Measurements from ENCODE around the gene SAP30. TPM values are rescaled to one million over a fixed set of nuclear protein-coding genes. Genes with fewer than 3 reads are reported as not detected.

The SAP30 gene
- total and polyA plus RNA-seq, 2 of the 4 experiments (the other 2 are of a cell fraction), result 3.8 to 11.7 TPM

DNA sequence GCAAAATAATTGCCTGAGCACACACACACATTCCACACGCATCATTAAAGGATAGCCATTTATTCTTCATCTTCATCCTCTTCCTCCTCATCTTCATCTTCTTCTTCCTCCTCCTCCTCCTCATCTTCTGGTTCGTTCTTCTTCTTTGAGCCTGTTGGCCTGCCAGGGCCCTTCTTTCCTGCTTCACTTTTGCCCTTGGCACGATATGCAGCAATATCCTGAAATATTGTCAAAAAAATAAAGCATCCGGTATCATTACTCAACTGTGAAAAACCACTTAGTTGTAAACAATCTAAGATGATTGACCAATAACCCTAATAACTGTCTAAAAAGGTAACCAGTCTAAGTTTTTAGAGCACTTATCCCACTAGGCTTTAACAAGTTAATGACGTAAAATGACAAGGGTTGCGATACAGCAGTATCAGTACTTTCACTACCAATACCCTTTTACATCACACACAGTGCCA, 38.7 kb upstream of the SAP30 start:
- Histone ChIP-seq H3K4me2 (ENCODE audit: low read depth, low read length) (peak overlapping the region; percentile 99), H3K56ac (ENCODE audit: extremely low read depth, insufficient read depth, low read length) (no peak overlapping the region), H4K8ac (ENCODE audit: low read depth in 2 of 2, low read length in 2 of 2) (no peak overlapping the region), H2BK20ac (ENCODE audit: low read depth, low read length) (no peak overlapping the region), H2AK5ac (ENCODE audit: low read depth, low read length) (no peak overlapping the region), H2AFZ (replicated peaks; ENCODE audit: low read length, poor library complexity) (no peak overlapping the region), H4K91ac (ENCODE audit: insufficient read depth, low read depth, low read length) (no peak overlapping the region), H3K27me3 (ENCODE audit: control insufficient read depth, insufficient read depth, low read length) (no peaks in the 10 kb centered on the region), H2BK15ac (ENCODE audit: low read depth, low read length) (no peak overlapping the region), H3K27ac (ENCODE audit: insufficient read depth, low read length) (no peak overlapping the region), H3K4me3 (ENCODE audit: insufficient read depth, low read depth, low read length) (no peak overlapping the region; the same call in 1 of the 2 replicates), H2BK120ac (ENCODE audit: low read depth, low read length) (no peak overlapping the region), H3K23ac (ENCODE audit: low read depth, low read length) (peak overlapping the region; percentile 62; the same call in 1 of the 2 replicates), H4K5ac (ENCODE audit: low read depth, low read length) (no peak overlapping the region), H2BK5ac (ENCODE audit: low read depth, low read length, poor library complexity, severe bottlenecking) (peak overlapping the region; percentile 35), H3K79me1 (ENCODE audit: low read depth in 1 of 2, low read length in 2 of 2) (no peaks in the 10 kb centered on the region; a peak in 2 of 4 replicates), H3K4me1 (ENCODE audit: control insufficient read depth, insufficient read depth, low read length) (no peaks in the 10 kb centered on the region), H3K9me1 (ENCODE audit: insufficient read depth, low read length) (no peaks in the 10 kb centered on the region), H3K36me3 (ENCODE audit: control insufficient read depth, insufficient read depth, low read length) (peaks cover 6% of the 10 kb centered on the region), H2AK9ac (replicated peaks; ENCODE audit: low read depth, low read length, poor library complexity) (no peak overlapping the region), H3K18ac (ENCODE audit: low read depth, low read length) (no peak overlapping the region), H3K4ac (ENCODE audit: low read depth, low read length) (no peak overlapping the region), H4K20me1 (ENCODE audit: insufficient read depth, low read length) (no peaks in the 10 kb centered on the region), H3K14ac (replicated peaks; ENCODE audit: low read depth, low read length) (0 out of 2 replicates have a peak overlapping the region, but pooled peaks have one; percentile 3), H3K9ac (ENCODE audit: low read depth, low read length) (peak overlapping the region; percentile 36; the same call in 1 of the 2 replicates), H3K9me3 (ENCODE audit: control insufficient read depth, insufficient read depth, low read length) (no peaks in the 10 kb centered on the region)
- in situ Hi-C loops (cut with MboI; ENCODE audit: low sequenced_read_pairs) (no loop called here), dilution Hi-C loops (cut with HindIII; ENCODE audit: low sequenced_read_pairs, unreplicated experiment) (no loop called here), intact Hi-C loops (cut with micrococcal nuclease) (loop anchor here (5.0 kb wide), 1 partner anchor 145 kb away; no protein-coding TSS in a partner anchor)
- CTCF ChIA-PET, result no interaction called here
- POLR2A ChIA-PET (ENCODE audit: unreplicated experiment), result no interaction called here
- peak; percentile 16 for DNase-seq
- TF ChIP-seq CEBPB (IDR thresholded peaks at IDR 0.05; ENCODE audit: low read depth, low read length) (0 out of 2 replicates have a peak, but pooled peaks have one; percentile 13), RAD21 (IDR thresholded peaks at IDR 0.05; ENCODE audit: low read length) (no peak)
- ATAC-seq (ENCODE audit: low read depth), result no peak
- no TSS peak for BruUV-seq (replicated peaks)
- WGBS, 2 experiments (ENCODE audit: extremely low coverage in 2 of 2, insufficient read length in 1 of 2), result 47% methylated on average over 2 of the region's 6 CpGs; no CpG with 5 or more reads in 1 of the 2 experiments
